ENCODE measurements around the gene NCOA1. TPM values are rescaled to one million over a fixed set of nuclear protein-coding genes. Genes with fewer than 3 reads are reported as not detected.

Gene NCOA1
- total RNA-seq, 5 donors from 2014 or later (not counting 1 experiment from before 2014, with no cell fraction given): 34.7 to 55.5 (median 37.6) TPM

- CTCF ChIA-PET: interaction anchor here in 1 of 2 donors (0.7 kb wide), 1 partner anchor 21 kb away, joined by 4 read pairs; no protein-coding TSS in a partner anchor
- no peaks in the 10 kb centered on the region for H3K27me3 Mint-ChIP-seq
Observed at GRCh38 chr2:24723191-24723590, 232.1 kb downstream of the NCOA1 start.

GRCh38 chr2:24723665-24724064 is 232.6 kb downstream of the NCOA1 start:
- ATAC-seq (replicated peaks in 1 of 4): no peak
- peaks cover 16% of the 10 kb centered on the region for H3K36me3 Mint-ChIP-seq
- POLR2A ChIA-PET: no interaction called here

More at GRCh38 chr2:24723191-24723590, 232.1 kb downstream of the NCOA1 start:
- H3K4me1 Mint-ChIP-seq: peaks cover 0 to 2% (median 0%) of the 10 kb centered on the region in 3 donors
- Histone ChIP-seq H3K27me3 (replicated peaks in 1 of 2; ENCODE audit: control insufficient read depth in 2 of 2, extremely low read depth in 1 of 2, insufficient read depth in 2 of 2, low read length in 1 of 2) (no peaks in the 10 kb centered on the region), H3K4me3 (ENCODE audit: control insufficient read depth in 1 of 2, extremely low read depth in 1 of 2, low read length in 1 of 2) (no peak overlapping the region), H3K4me1 (ENCODE audit: control insufficient read depth in 1 of 2, extremely low read depth in 1 of 2, insufficient read depth in 2 of 2, low read length in 2 of 2) (no peaks in the 10 kb centered on the region), H3K9me3 (no peaks in the 10 kb centered on the region), H3K36me3 (ENCODE audit: control insufficient read depth in 2 of 2, extremely low read depth in 1 of 2, insufficient read depth in 1 of 2, low read length in 1 of 2) (peaks cover 0 to 9% of the 10 kb centered on the region in 2 donors), H3K27ac (ENCODE audit: low read length) (no peak overlapping the region)
- WGBS (ENCODE audit: insufficient coverage): no CpG with 5 or more reads among the region's 1 CpG
- ATAC-seq (replicated peaks in 1 of 4) (no peak), DNase-seq (no peak)
- H3K4me3 Mint-ChIP-seq: no peak overlapping the region
- no peaks in the 10 kb centered on the region for H3K9me3 Mint-ChIP-seq
- POLR2A ChIA-PET: no interaction called here
- peaks cover 16% of the 10 kb centered on the region for H3K36me3 Mint-ChIP-seq
- no peak overlapping the region for H3K27ac Mint-ChIP-seq

GRCh38 chr2:24724111-24724775 is 233.2 kb downstream of the NCOA1 start:
- no CpG with 5 or more reads among the region's 4 CpGs for WGBS (ENCODE audit: insufficient coverage)
- Histone ChIP-seq H3K27ac (ENCODE audit: low read length) (no peak overlapping the region), H3K4me1 (ENCODE audit: control insufficient read depth in 1 of 2, extremely low read depth in 1 of 2, insufficient read depth in 2 of 2, low read length in 2 of 2) (no peaks in the 10 kb centered on the region), H3K4me3 (ENCODE audit: control insufficient read depth in 1 of 2, extremely low read depth in 1 of 2, low read length in 1 of 2) (no peak overlapping the region), H3K36me3 (ENCODE audit: control insufficient read depth in 2 of 2, extremely low read depth in 1 of 2, insufficient read depth in 1 of 2, low read length in 1 of 2) (peaks cover under 1 to 16% of the 10 kb centered on the region in 2 donors), H3K27me3 (replicated peaks in 1 of 2; ENCODE audit: control insufficient read depth in 2 of 2, extremely low read depth in 1 of 2, insufficient read depth in 2 of 2, low read length in 1 of 2) (no peaks in the 10 kb centered on the region), H3K9me3 (no peaks in the 10 kb centered on the region)
- ATAC-seq (replicated peaks in 1 of 4) (no peak), DNase-seq (no peak)
- H3K4me1 Mint-ChIP-seq: peaks cover 0 to 2% (median 0%) of the 10 kb centered on the region in 3 donors
- H3K27me3 Mint-ChIP-seq: no peaks in the 10 kb centered on the region
- ChIA-PET CTCF (no interaction called here), POLR2A (no interaction called here)
- peaks cover 19% of the 10 kb centered on the region for H3K36me3 Mint-ChIP-seq
- H3K27ac Mint-ChIP-seq: no peak overlapping the region
- H3K9me3 Mint-ChIP-seq: no peaks in the 10 kb centered on the region
- H3K4me3 Mint-ChIP-seq: no peak overlapping the region

More at GRCh38 chr2:24723665-24724064, 232.6 kb downstream of the NCOA1 start:
- H3K4me3 ChIP-seq (ENCODE audit: control insufficient read depth in 1 of 2, extremely low read depth in 1 of 2, low read length in 1 of 2): no peak overlapping the region
- H3K27me3 ChIP-seq (replicated peaks in 1 of 2; ENCODE audit: control insufficient read depth in 2 of 2, extremely low read depth in 1 of 2, insufficient read depth in 2 of 2, low read length in 1 of 2): no peaks in the 10 kb centered on the region
- no peaks in the 10 kb centered on the region for H3K9me3 Mint-ChIP-seq
- H3K27ac Mint-ChIP-seq: no peak overlapping the region
- CTCF ChIA-PET: no interaction called here
- no peaks in the 10 kb centered on the region for H3K9me3 ChIP-seq
- no peak for DNase-seq
- H3K36me3 ChIP-seq (ENCODE audit: control insufficient read depth in 2 of 2, extremely low read depth in 1 of 2, insufficient read depth in 1 of 2, low read length in 1 of 2): peaks cover 0 to 12% of the 10 kb centered on the region in 2 donors
- H3K27me3 Mint-ChIP-seq: no peaks in the 10 kb centered on the region
- no peak overlapping the region for H3K4me3 Mint-ChIP-seq
- H3K4me1 ChIP-seq (ENCODE audit: control insufficient read depth in 1 of 2, extremely low read depth in 1 of 2, insufficient read depth in 2 of 2, low read length in 2 of 2): no peaks in the 10 kb centered on the region
- H3K4me1 Mint-ChIP-seq: peaks cover 0 to 2% (median 0%) of the 10 kb centered on the region in 3 donors
- no peak overlapping the region for H3K27ac ChIP-seq (ENCODE audit: low read length)

- no peaks in the 10 kb centered on the region for H3K4me1 ChIP-seq (ENCODE audit: control insufficient read depth in 1 of 2, extremely low read depth in 1 of 2, insufficient read depth in 2 of 2, low read length in 2 of 2)
- CTCF ChIA-PET: interaction anchor here in 1 of 2 donors (0.6 kb wide), 1 partner anchor 73 kb away, joined by 4 read pairs; no protein-coding TSS in a partner anchor
Observed at GRCh38 chr2:24725956-24726355, 234.9 kb downstream of the NCOA1 start.

GRCh38 chr2:24730481-24730880 is 239.4 kb downstream of the NCOA1 start:
- DNase-seq (no peak), ATAC-seq (replicated peaks in 1 of 4) (no peak)
- H3K9me3 Mint-ChIP-seq: no peaks in the 10 kb centered on the region
- Histone ChIP-seq H3K9me3 (no peaks in the 10 kb centered on the region), H3K27ac (ENCODE audit: low read length) (no peak overlapping the region), H3K4me3 (ENCODE audit: control insufficient read depth in 1 of 2, extremely low read depth in 1 of 2, low read length in 1 of 2) (no peak overlapping the region), H3K27me3 (replicated peaks in 1 of 2; ENCODE audit: control insufficient read depth in 2 of 2, extremely low read depth in 1 of 2, insufficient read depth in 2 of 2, low read length in 1 of 2) (no peaks in the 10 kb centered on the region), H3K36me3 (ENCODE audit: control insufficient read depth in 2 of 2, extremely low read depth in 1 of 2, insufficient read depth in 1 of 2, low read length in 1 of 2) (peaks cover 6 to 37% of the 10 kb centered on the region in 2 donors), H3K4me1 (ENCODE audit: control insufficient read depth in 1 of 2, extremely low read depth in 1 of 2, insufficient read depth in 2 of 2, low read length in 2 of 2) (no peaks in the 10 kb centered on the region)
- CTCF ChIA-PET: interaction anchor here (0.6 kb wide), 2 partner anchors 26 to 37 kb away, joined by 3 to 5 read pairs; no protein-coding TSS in a partner anchor
- peaks cover 46% of the 10 kb centered on the region for H3K36me3 Mint-ChIP-seq
- H3K27ac Mint-ChIP-seq: no peak overlapping the region
- H3K4me1 Mint-ChIP-seq: no peaks in the 10 kb centered on the region
- H3K27me3 Mint-ChIP-seq: no peaks in the 10 kb centered on the region
- no CpG with 5 or more reads among the region's 7 CpGs for WGBS (ENCODE audit: insufficient coverage)
- POLR2A ChIA-PET: no interaction called here
- H3K4me3 Mint-ChIP-seq: no peak overlapping the region

More at GRCh38 chr2:24725956-24726355, 234.9 kb downstream of the NCOA1 start:
- no peak overlapping the region for H3K4me3 Mint-ChIP-seq
- no peaks in the 10 kb centered on the region for H3K27me3 Mint-ChIP-seq
- DNase-seq: no peak
- POLR2A ChIA-PET: no interaction called here
- Histone ChIP-seq H3K36me3 (ENCODE audit: control insufficient read depth in 2 of 2, extremely low read depth in 1 of 2, insufficient read depth in 1 of 2, low read length in 1 of 2) (peaks cover 6 to 26% of the 10 kb centered on the region in 2 donors), H3K27ac (ENCODE audit: low read length) (no peak overlapping the region), H3K27me3 (replicated peaks in 1 of 2; ENCODE audit: control insufficient read depth in 2 of 2, extremely low read depth in 1 of 2, insufficient read depth in 2 of 2, low read length in 1 of 2) (no peaks in the 10 kb centered on the region), H3K4me3 (ENCODE audit: control insufficient read depth in 1 of 2, extremely low read depth in 1 of 2, low read length in 1 of 2) (no peak overlapping the region), H3K9me3 (no peaks in the 10 kb centered on the region)
- H3K4me1 Mint-ChIP-seq: peaks cover 0 to 2% (median 0%) of the 10 kb centered on the region in 3 donors
- H3K27ac Mint-ChIP-seq: no peak overlapping the region
- no peak for ATAC-seq (replicated peaks in 1 of 4)
- no peaks in the 10 kb centered on the region for H3K9me3 Mint-ChIP-seq
- peaks cover 27% of the 10 kb centered on the region for H3K36me3 Mint-ChIP-seq
- no CpG with 5 or more reads among the region's 3 CpGs for WGBS (ENCODE audit: insufficient coverage)

GRCh38 chr2:24731040-24731439 is 240.0 kb downstream of the NCOA1 start:
- Mint-ChIP-seq H3K36me3 (peaks cover 46% of the 10 kb centered on the region), H3K9me3 (no peaks in the 10 kb centered on the region), H3K4me3 (no peak overlapping the region), H3K4me1 (no peaks in the 10 kb centered on the region), H3K27ac (no peak overlapping the region), H3K27me3 (no peaks in the 10 kb centered on the region)
- ChIA-PET POLR2A (no interaction called here), CTCF (interaction anchor here (0.6 kb wide), 2 partner anchors 27 to 36 kb away, joined by 3 to 5 read pairs; no protein-coding TSS in a partner anchor)
- no peaks in the 10 kb centered on the region for H3K4me1 ChIP-seq (ENCODE audit: control insufficient read depth in 1 of 2, extremely low read depth in 1 of 2, insufficient read depth in 2 of 2, low read length in 2 of 2)
- no peak for ATAC-seq (replicated peaks in 1 of 4)
- peaks cover 6 to 37% of the 10 kb centered on the region in 2 donors for H3K36me3 ChIP-seq (ENCODE audit: control insufficient read depth in 2 of 2, extremely low read depth in 1 of 2, insufficient read depth in 1 of 2, low read length in 1 of 2)
- H3K27ac ChIP-seq (ENCODE audit: low read length): no peak overlapping the region
- H3K9me3 ChIP-seq: no peaks in the 10 kb centered on the region
- H3K4me3 ChIP-seq (ENCODE audit: control insufficient read depth in 1 of 2, extremely low read depth in 1 of 2, low read length in 1 of 2): no peak overlapping the region
- no peak for DNase-seq
- H3K27me3 ChIP-seq (replicated peaks in 1 of 2; ENCODE audit: control insufficient read depth in 2 of 2, extremely low read depth in 1 of 2, insufficient read depth in 2 of 2, low read length in 1 of 2): no peaks in the 10 kb centered on the region
